Large intestine (tissue), 3 donors: ENCODE measurements around the gene OR7C1. TPM values are rescaled to one million over a fixed set of nuclear protein-coding genes. Genes with fewer than 3 reads are reported as not detected.
"Not testable (repeated sequence)": the region's sequence is repeated elsewhere in the genome, so short reads cannot be mapped to it uniquely, and the experiment has no call there.

ENCODE experiments used
- DNase-seq, 2 donors: peaks; one replicate each; pipeline versions ENCODE4 v3.0.0 to v3.0.0-alpha.2; 2013
- H3K27ac ChIP-seq: one replicate; pipeline ENCODE4 v1.5.1; 2013; ENCODE audit warnings: low read length
- H3K27me3 ChIP-seq: 2 replicates; pipeline ENCODE4 v1.6.1; 2013; ENCODE audit warnings: low read length; ENCODE audit not compliant: control insufficient read depth, insufficient read depth
- H3K36me3 ChIP-seq: 2 replicates; pipeline ENCODE4 v1.6.1; 2013; ENCODE audit warnings: low read length; ENCODE audit not compliant: control insufficient read depth, insufficient read depth
- H3K4me1 ChIP-seq: one replicate; pipeline ENCODE4 v1.6.1; 2013; ENCODE audit warnings: low read length; ENCODE audit not compliant: control insufficient read depth, insufficient read depth
- H3K4me3 ChIP-seq: one replicate; pipeline ENCODE4 v1.5.1; 2013; ENCODE audit warnings: low read length
- H3K9me3 ChIP-seq: one replicate; pipeline ENCODE4 v1.6.1; 2013; ENCODE audit warnings: mild to moderate bottlenecking, low read depth, low read length, moderate library complexity; ENCODE audit not compliant: control insufficient read depth
- WGBS: methylation state at CpG from one replicate; pipeline ENCODE4 v1.1.5; 2013; ENCODE audit warnings: low lambda C conversion rate; ENCODE audit not compliant: insufficient coverage; 5-methylcytosine and 5-hydroxymethylcytosine counted together
- polyA plus RNA-seq: library from polyadenylated mRNA; unstranded; fragments of 120-200 nt; gene quantifications from one replicate; pipeline ENCODE4 v1.2.1, GENCODE V29; 2013

The OR7C1 gene
- polyA plus RNA-seq, 1 donor = 0.03 TPM

DNA sequence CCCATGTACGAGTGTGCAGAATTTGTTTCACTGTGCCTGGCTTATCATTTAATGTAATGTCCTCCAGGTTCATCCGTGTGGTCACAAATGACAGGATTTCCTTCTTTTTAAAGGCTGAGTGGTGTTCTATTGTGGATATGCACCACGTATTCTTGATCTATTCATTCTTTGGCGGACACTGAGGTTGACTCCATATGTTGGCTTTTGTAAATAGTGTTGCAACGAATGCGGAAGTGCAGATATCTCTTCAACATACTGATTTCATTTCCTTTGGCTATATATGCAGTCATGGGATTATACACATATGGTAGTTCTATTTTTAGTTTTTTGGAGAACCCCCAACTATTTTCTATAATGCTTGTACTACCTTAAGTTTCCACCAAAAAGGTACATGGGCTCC lies 13.0 kb downstream of the OR7C1 start:
- WGBS = 83% methylated on average over 1 of the region's 6 CpGs
- DNase-seq = no peak
- no peak overlapping the region for H3K4me3 ChIP-seq

DNA sequence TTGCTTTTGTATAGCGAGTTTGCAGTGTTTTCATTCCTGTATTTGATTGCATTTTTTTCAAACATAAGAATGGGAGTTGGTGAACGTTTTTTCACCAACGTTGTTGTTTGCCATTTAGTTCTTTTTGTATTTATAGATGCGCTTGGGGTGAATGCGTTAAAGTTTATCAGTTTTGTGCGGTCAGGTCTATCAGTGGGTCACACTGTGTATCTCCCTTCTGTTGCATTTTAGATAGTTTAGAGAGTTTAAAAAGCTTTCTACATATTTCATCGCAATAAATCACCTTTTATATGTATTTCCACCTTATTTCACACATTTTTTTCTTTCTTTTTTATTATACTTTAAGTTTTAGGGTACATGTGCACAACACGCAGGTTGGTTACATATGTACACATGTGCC lies 16.4 kb downstream of the OR7C1 start:
- 57% methylated on average over 4 of the region's 8 CpGs for WGBS
- no peaks in the 10 kb centered on the region for H3K9me3 ChIP-seq
- no peaks in the 10 kb centered on the region for H3K27me3 ChIP-seq
- DNase-seq = no peak
- no peak overlapping the region for H3K27ac ChIP-seq
- no peaks in the 10 kb centered on the region for H3K4me1 ChIP-seq
- H3K4me3 ChIP-seq = no peak overlapping the region
- H3K36me3 ChIP-seq = no peaks in the 10 kb centered on the region

More for the DNA sequence above, 13.0 kb downstream of the OR7C1 start:
- no peaks in the 10 kb centered on the region for H3K9me3 ChIP-seq
- no peaks in the 10 kb centered on the region for H3K36me3 ChIP-seq
- H3K27ac ChIP-seq = no peak overlapping the region
- H3K27me3 ChIP-seq = no peaks in the 10 kb centered on the region
- H3K4me1 ChIP-seq = no peaks in the 10 kb centered on the region

DNA sequence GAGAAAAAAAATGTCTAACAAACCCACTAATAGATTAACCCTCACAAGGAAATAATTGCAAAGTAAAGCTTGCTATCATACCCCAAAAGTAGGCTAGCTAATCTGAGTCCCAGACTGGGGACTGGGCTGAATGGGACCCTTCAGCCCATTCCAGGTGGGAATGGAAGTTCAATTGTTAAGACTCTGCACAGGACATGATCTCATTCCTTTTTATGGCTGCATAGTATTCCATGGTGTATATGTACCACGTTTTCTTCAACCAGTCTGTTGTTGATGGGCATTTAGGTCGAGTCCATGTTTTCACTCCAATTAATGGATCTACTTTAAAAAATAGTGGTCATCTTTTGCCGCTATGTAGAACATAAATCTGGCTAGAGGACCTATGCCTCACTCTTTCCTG lies 17.9 kb downstream of the OR7C1 start:
- Histone ChIP-seq H3K9me3 (no peaks in the 10 kb centered on the region), H3K4me1 (no peaks in the 10 kb centered on the region), H3K36me3 (no peaks in the 10 kb centered on the region), H3K27ac (no peak overlapping the region), H3K4me3 (no peak overlapping the region), H3K27me3 (no peaks in the 10 kb centered on the region)
- no CpG with 5 or more reads among the region's 3 CpGs for WGBS
- DNase-seq = no peak

DNA sequence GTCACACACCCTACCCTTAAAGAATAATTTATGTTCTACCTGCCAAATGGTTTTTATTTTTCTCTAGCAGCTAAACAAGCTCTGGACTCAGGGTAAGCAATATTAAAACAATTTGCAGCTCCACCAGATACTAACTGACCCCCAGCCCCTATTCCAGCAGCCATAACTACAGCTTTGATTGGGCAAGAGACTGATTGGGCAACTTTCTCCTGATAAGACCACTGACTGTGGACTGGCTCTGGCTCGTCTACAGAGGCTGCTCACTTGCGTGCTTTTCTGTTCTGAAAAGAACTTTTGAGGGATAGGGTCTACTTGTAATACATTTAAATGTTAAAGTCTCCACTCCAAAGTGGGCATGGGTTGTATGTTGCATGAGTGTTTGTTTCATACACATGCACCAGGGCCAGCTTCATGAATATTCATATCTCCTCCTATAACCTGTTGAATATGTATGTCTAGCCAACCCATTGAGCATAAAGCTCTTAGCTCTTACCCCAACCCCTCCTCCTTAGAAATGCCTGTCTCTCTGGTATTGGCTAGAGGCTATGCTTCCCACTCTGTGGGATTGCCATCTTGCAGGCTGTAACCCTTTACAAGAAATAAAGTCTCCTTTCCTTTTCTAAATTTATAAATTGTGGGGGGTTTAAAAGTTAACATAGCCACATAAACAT lies 19.9 kb downstream of the OR7C1 start:
- Histone ChIP-seq H3K27ac (no peak overlapping the region), H3K4me1 (no peaks in the 10 kb centered on the region), H3K9me3 (no peaks in the 10 kb centered on the region), H3K36me3 (no peaks in the 10 kb centered on the region), H3K4me3 (no peak overlapping the region), H3K27me3 (no peaks in the 10 kb centered on the region)
- no CpG with 5 or more reads among the region's 2 CpGs for WGBS
- no peak for DNase-seq

DNA sequence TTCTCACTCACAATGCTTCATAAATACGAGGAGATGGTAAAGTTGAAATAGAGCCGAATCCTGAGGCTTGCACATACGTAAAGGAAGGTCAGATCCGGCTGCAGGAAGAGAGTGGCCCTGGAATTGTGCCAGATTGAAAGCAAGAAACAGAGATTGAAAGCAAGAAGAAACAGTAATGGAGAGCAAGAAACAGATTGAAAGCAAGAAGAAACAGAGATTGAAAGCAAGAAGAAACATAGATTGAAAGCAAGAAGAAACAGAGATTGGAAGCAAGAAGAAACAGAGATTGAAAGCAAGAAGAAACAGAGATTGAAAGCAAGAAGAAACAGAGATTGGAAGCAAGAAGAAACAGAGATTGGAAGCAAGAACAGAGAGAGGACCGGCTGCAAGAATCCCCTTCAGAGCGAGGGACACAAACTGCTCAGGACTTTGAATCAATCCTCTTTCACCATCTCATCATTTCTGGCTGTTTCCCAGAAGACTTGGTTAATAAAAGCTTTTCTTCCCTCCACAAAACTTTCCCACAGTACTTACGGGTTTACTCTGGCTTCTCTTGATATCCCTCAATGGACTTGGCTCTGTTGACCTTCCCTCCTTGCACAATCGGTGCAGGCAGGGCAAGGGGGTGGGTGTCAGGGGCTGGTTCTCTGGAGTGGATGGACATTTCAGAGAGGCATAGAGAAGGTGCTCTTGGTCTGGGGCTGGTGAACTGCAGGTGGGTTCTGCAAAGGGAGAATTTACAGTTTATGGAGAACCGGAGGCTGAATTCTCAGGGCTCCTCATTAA lies 25.5 kb downstream of the OR7C1 start:
- no peaks in the 10 kb centered on the region for H3K4me1 ChIP-seq
- no peaks in the 10 kb centered on the region for H3K9me3 ChIP-seq
- no peaks in the 10 kb centered on the region for H3K27me3 ChIP-seq
- WGBS = no CpG with 5 or more reads among the region's 9 CpGs
- no peak overlapping the region for H3K27ac ChIP-seq
- H3K36me3 ChIP-seq = no peaks in the 10 kb centered on the region
- H3K4me3 ChIP-seq = no peak overlapping the region
- no peak for DNase-seq

DNA sequence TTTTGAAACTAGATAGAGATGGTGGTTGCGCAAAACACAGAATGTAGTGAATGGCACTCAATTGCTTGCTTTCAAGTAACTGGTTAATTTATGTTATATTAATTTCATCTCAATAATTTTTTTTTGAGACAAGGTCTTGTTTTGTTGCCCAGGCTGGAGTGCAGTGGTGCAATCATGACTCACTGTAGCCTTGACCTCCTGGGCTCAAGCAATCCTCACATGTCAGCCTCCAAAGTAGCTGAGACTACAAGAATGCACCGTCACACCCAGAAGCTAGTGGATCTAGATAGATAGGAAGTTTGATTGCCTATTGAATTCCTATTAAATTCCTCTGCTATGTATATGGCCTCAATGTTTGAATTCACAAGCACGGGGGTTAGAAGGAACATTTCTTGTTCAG lies 30.2 kb downstream of the OR7C1 start:
- no peak for DNase-seq
- Histone ChIP-seq H3K27ac (no peak overlapping the region), H3K4me3 (no peak overlapping the region), H3K27me3 (no peaks in the 10 kb centered on the region), H3K9me3 (no peaks in the 10 kb centered on the region), H3K36me3 (no peaks in the 10 kb centered on the region), H3K4me1 (no peaks in the 10 kb centered on the region)
- WGBS = 86% methylated on average over 1 of the region's 3 CpGs

DNA sequence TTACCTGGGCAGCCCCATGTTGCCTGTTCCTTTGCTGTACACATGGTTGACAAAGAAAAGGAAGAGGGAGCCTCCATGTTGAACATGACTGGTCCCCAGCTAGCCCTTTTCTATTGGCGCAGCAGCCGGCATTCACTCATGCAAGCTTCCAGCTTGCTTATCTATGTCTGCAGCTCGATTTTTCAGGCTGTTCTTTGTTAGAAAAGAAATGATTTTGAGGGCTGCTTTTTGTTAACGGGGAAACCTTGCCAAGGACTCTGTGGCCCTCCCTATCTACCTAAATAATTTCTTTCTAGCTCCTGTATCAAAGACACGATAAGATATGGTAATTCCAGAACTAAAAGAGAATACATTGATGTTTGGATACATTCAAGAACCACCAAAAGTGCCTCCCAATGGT lies 36.2 kb downstream of the OR7C1 start:
- 81% methylated on average over 2 of the region's 5 CpGs for WGBS
- no peak for DNase-seq
- Histone ChIP-seq H3K36me3 (no peaks in the 10 kb centered on the region), H3K27me3 (no peaks in the 10 kb centered on the region), H3K4me1 (no peaks in the 10 kb centered on the region), H3K27ac (no peak overlapping the region), H3K9me3 (no peaks in the 10 kb centered on the region), H3K4me3 (no peak overlapping the region)

DNA sequence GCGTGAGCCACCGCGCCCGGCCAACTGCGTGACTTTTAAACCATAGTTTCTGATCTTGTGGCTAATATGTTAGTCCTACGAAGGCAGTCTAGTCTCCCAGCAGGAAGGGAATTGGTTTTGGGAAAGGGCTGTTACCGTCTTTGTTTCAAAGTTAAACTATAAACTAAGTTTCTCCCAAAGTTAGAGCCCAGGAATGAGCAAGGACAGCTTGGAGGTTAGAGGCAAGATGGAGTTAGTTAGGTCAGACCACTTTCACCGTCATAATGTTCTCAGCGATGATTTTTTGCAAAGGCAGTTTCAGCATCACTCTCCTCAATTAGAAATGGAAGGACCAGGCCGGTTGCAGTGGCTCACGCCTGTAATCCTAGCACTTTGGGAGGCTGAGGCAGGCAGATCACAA lies 39.0 kb downstream of the OR7C1 start:
- 100% methylated on average over 1 of the region's 11 CpGs for WGBS
- no peaks in the 10 kb centered on the region for H3K9me3 ChIP-seq

DNA sequence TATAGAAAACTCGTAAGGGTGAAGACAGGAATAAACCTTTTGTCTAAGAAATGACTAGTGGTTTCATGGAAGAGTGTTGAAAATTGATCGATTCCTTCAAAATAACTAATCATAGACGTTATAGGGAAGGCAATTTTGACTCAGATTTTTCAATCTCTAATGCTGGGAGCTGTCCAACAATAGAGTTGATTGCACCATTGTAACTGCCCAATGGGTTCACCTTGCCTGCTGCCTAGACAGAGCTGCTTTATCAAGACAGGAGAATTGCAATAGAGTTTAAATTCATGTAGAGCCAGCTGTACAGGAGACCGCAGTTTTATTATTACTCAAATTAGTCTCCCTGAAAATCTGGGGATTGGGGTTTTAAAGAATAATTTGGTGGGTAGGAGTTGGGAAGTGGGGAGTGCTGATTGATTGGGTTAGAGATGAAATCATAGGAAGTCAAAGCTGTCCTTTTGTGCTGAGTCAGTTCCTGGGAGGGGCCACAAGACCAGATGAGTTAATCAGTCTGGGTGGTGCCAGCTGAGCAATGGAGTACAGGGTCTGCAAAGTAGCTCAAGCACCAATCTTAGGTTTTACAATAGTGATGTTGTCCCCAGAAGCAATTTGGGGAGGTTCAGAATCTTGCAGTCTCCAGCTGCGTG lies 39.8 kb downstream of the OR7C1 start:
- H3K27ac ChIP-seq = no peak overlapping the region
- H3K36me3 ChIP-seq = no peaks in the 10 kb centered on the region
- no peaks in the 10 kb centered on the region for H3K9me3 ChIP-seq
- whole genome bisulfite sequencing = no CpG with 5 or more reads among the region's 5 CpGs
- no peaks in the 10 kb centered on the region for H3K4me1 ChIP-seq
- H3K27me3 ChIP-seq = no peaks in the 10 kb centered on the region
- no peak overlapping the region for H3K4me3 ChIP-seq
- DNase-seq = no peak

More for the DNA sequence above, 39.0 kb downstream of the OR7C1 start:
- DNase-seq = no peak
- Histone ChIP-seq H3K27ac (no peak overlapping the region), H3K36me3 (no peaks in the 10 kb centered on the region), H3K4me3 (no peak overlapping the region), H3K4me1 (no peaks in the 10 kb centered on the region), H3K27me3 (no peaks in the 10 kb centered on the region)

DNA sequence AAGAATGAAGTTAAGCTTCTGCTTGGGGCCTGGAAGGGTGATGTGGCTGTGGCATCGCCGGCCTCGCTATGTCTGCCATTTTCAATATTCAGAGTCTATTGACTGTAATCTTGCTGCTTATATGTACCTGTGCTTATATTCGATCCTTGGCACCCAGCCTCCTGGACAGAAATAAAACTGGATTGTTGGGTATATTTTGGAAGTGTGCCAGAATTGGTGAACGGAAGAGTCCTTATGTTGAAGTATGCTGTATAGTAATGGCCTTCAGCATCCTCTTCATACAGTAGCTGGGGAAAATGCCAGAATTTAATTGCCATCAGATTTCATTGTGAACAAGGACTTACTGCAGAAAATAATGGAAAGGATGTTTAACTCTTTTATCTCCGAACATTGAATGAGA lies 42.7 kb downstream of the OR7C1 start:
- not testable (repeated sequence) for H3K9me3 ChIP-seq, H3K4me3 ChIP-seq, H3K36me3 ChIP-seq, H3K27me3 ChIP-seq, H3K4me1 ChIP-seq, DNase-seq, H3K27ac ChIP-seq
- WGBS = 100% methylated on average over 1 of the region's 6 CpGs
